Measurements from ENCODE around the gene PFAS. TPM values are rescaled to one million over a fixed set of nuclear protein-coding genes. Genes with fewer than 3 reads are reported as not detected.

The PFAS gene
- total and polyA plus RNA-seq, 10 of the 15 experiments (the other 5 are each of a cell fraction or from before 2014, with no cell fraction given) = 13.9 to 122 (median 47.2) TPM

DNA sequence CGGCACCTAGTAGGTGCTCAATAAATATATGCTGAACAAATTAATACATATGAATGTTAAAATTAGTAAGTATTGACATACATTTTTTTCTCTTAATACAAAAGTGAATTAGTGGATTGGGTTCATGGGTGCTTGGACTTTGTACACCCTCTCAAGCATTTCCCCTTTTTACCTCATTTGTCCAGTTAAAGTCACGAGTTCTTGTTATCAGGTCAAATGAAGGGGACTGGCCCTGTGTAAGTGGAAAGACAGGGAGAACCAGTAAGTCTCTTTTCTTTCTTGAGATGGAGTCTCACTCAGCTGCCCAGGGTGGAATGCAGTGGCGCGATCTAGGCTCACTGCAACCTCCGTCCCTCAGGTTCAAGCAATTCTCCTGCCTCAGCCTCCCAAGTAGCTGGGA, 25.7 kb downstream of the PFAS start:
- intact Hi-C loops (cut with micrococcal nuclease; ENCODE audit: unreplicated experiment) = no loop called here
- TF ChIP-seq GABPA (IDR thresholded peaks at IDR 0.05; ENCODE audit: low read depth) = no peak
- no peak for TF ChIP-seq SREBF1 (IDR thresholded peaks at IDR 0.05; ENCODE audit: low read length)
- TF ChIP-seq, protein P1, sequence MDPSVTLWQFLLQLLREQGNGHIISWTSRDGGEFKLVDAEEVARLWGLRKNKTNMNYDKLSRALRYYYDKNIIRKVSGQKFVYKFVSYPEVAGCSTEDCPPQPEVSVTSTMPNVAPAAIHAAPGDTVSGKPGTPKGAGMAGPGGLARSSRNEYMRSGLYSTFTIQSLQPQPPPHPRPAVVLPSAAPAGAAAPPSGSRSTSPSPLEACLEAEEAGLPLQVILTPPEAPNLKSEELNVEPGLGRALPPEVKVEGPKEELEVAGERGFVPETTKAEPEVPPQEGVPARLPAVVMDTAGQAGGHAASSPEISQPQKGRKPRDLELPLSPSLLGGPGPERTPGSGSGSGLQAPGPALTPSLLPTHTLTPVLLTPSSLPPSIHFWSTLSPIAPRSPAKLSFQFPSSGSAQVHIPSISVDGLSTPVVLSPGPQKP (IDR thresholded peaks at IDR 0.05; ENCODE audit: low read depth, low read length) = no peak
- TF ChIP-seq STAT3 (IDR thresholded peaks at IDR 0.05; ENCODE audit: low read depth, low read length) = no peak
- ATAC-seq (no peak), DNase-seq (ENCODE audit: low read depth, low spot score) (no peak), FAIRE-seq (no peak)
- Histone ChIP-seq H3K9me3 (replicated peaks; ENCODE audit: control insufficient read depth, insufficient read depth, low read length) (no peaks in the 10 kb centered on the region), H3K27me3 (replicated peaks in 1 of 2; ENCODE audit: control insufficient read depth in 2 of 2, insufficient read depth in 2 of 2, low read length in 1 of 2) (no peaks in the 10 kb centered on the region), H3K27ac (ENCODE audit: control insufficient read depth, insufficient read depth) (no peak overlapping the region), H2AFZ (ENCODE audit: control insufficient read depth, low read depth, low read length) (no peak overlapping the region), H3K36me3 (ENCODE audit: control insufficient read depth in 2 of 2, insufficient read depth in 2 of 2, low read length in 1 of 2) (peaks cover 0 to 1% of the 10 kb centered on the region in 2 experiments; a peak in 1 of 4 replicates), H3K4me1 (ENCODE audit: control insufficient read depth, insufficient read depth, low read length) (no peaks in the 10 kb centered on the region), H3K4me2 (ENCODE audit: control insufficient read depth, insufficient read depth) (no peak overlapping the region), H4K20me1 (ENCODE audit: control insufficient read depth, insufficient read depth) (no peaks in the 10 kb centered on the region), H3K9ac (ENCODE audit: control insufficient read depth, insufficient read depth, low read length) (no peak overlapping the region), H3K4me3 (no peak overlapping the region), H3K79me2 (ENCODE audit: control insufficient read depth, insufficient read depth, low read length) (no peaks in the 10 kb centered on the region)
- POLR2A ChIA-PET = interaction anchor here (0.7 kb wide), 1 partner anchor 21 kb away, joined by 3 read pairs; the partner anchor contains the start of gene SLC25A35
- CTCF ChIA-PET = no interaction called here
- RAD21 ChIA-PET (ENCODE audit: unreplicated experiment) = no interaction called here
- WGBS (ENCODE audit: insufficient coverage, insufficient replicate concordance, low lambda C conversion rate, missing lambda C conversion rate) = 77% methylated on average over 5 of the region's 5 CpGs
- no TSS peak for BruUV-seq (replicated peaks)
- in situ Hi-C loops (cut with MboI) = no loop called here
- SMC1A ChIA-PET (ENCODE audit: uncharacterized antibody, unreplicated experiment) = no interaction called here

GRCh38 chr17:8275421-8276290, 26.6 kb downstream of the PFAS start:
- Histone ChIP-seq H3K79me2 (ENCODE audit: control insufficient read depth, insufficient read depth, low read length) (no peaks in the 10 kb centered on the region), H3K9me3 (replicated peaks; ENCODE audit: control insufficient read depth, insufficient read depth, low read length) (no peaks in the 10 kb centered on the region)
- in situ Hi-C loops (cut with MboI) = no loop called here
- TF ChIP-seq HCFC1 (IDR thresholded peaks at IDR 0.05; ENCODE audit: low read length) = no peak
- no peak for TF ChIP-seq ZBTB33 (IDR thresholded peaks at IDR 0.05)
- TF ChIP-seq, protein P2, sequence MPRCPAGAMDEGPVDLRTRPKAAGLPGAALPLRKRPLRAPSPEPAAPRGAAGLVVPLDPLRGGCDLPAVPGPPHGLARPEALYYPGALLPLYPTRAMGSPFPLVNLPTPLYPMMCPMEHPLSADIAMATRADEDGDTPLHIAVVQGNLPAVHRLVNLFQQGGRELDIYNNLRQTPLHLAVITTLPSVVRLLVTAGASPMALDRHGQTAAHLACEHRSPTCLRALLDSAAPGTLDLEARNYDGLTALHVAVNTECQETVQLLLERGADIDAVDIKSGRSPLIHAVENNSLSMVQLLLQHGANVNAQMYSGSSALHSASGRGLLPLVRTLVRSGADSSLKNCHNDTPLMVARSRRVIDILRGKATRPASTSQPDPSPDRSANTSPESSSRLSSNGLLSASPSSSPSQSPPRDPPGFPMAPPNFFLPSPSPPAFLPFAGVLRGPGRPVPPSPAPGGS (IDR thresholded peaks at IDR 0.05; ENCODE audit: borderline replicate concordance, insufficient read depth, low read depth, low read length, poor library complexity, severe bottlenecking) = no peak
- no peak for TF ChIP-seq RB1 (IDR thresholded peaks at IDR 0.05; ENCODE audit: borderline replicate concordance)

More at GRCh38 chr17:8275421-8276290, 26.6 kb downstream of the PFAS start:
- CTCF ChIA-PET = no interaction called here
- Histone ChIP-seq H3K4me3 (no peak overlapping the region), H3K4me1 (ENCODE audit: control insufficient read depth, insufficient read depth, low read length) (no peaks in the 10 kb centered on the region), H3K4me2 (ENCODE audit: control insufficient read depth, insufficient read depth) (no peak overlapping the region), H2AFZ (ENCODE audit: control insufficient read depth, low read depth, low read length) (no peak overlapping the region), H3K27ac (ENCODE audit: control insufficient read depth, insufficient read depth) (no peak overlapping the region), H3K27me3 (replicated peaks in 1 of 2; ENCODE audit: control insufficient read depth in 2 of 2, insufficient read depth in 2 of 2, low read length in 1 of 2) (no peaks in the 10 kb centered on the region), H3K36me3 (ENCODE audit: control insufficient read depth in 2 of 2, insufficient read depth in 2 of 2, low read length in 1 of 2) (peaks cover 0 to 1% of the 10 kb centered on the region in 2 experiments; a peak in 1 of 4 replicates), H3K9ac (ENCODE audit: control insufficient read depth, insufficient read depth, low read length) (no peak overlapping the region), H4K20me1 (ENCODE audit: control insufficient read depth, insufficient read depth) (no peaks in the 10 kb centered on the region)
- SMC1A ChIA-PET (ENCODE audit: uncharacterized antibody, unreplicated experiment) = no interaction called here
- DNase-seq (ENCODE audit: low read depth, low spot score) = no peak
- 97% methylated on average over 8 of the region's 9 CpGs for WGBS (ENCODE audit: insufficient coverage, insufficient replicate concordance, low lambda C conversion rate, missing lambda C conversion rate)
- ATAC-seq = no peak
- BruUV-seq (replicated peaks) = no TSS peak
- intact Hi-C loops (cut with micrococcal nuclease; ENCODE audit: unreplicated experiment) = no loop called here
- POLR2A ChIA-PET = interaction anchor here (0.7 kb wide), 2 partner anchors 20 to 28 kb away, joined by 3 read pairs; partner anchors contain the start of genes CTC1 and SLC25A35
- RAD21 ChIA-PET (ENCODE audit: unreplicated experiment) = no interaction called here
- FAIRE-seq = no peak

Measured in GM12878 (cell line).